MCF 10A (cell line): ENCODE measurements around the gene FPGS. TPM values are rescaled to one million over a fixed set of nuclear protein-coding genes. Genes with fewer than 3 reads are reported as not detected.
"Not testable (repeated sequence)": the region's sequence is repeated elsewhere in the genome, so short reads cannot be mapped to it uniquely, and the experiment has no call there.

Source experiments
- BruUV-seq: library from RNA; stranded (reverse); fragments of 400-500 nt; replicated peaks from 2 replicates; lab custom pipeline; 2021; lab: Mats Ljungman, UMichigan
- CTCF ChIA-PET: fragments of 300-600 bp; sonication (Branson Sonifier 250); formaldehyde crosslinking; extraction: SDS; loops from one replicate; lab custom pipeline; 2021; ENCODE audit warnings: antibody characterized with exemption, inconsistent platforms; lab: Yijun Ruan, JAX
- POLR2A ChIA-PET: fragments of 300-600, 350-650 bp; sonication (Branson Sonifier 250); formaldehyde crosslinking; extraction: SDS; loops from one replicate; lab custom pipeline; 2020; ENCODE audit warnings: antibody characterized with exemption, inconsistent platforms; lab: Yijun Ruan, JAX
- DNase-seq: peaks from one replicate; pipeline ENCODE4 v3.0.0-alpha.2; 2018; ENCODE audit not compliant: unreplicated experiment
- H3K27ac Mint-ChIP-seq: one replicate; pipeline ENCODE4 v1.8.0; 2022; ENCODE audit warnings: mild to moderate bottlenecking, low read depth, mixed read lengths; ENCODE audit not compliant: unreplicated experiment
- H3K27me3 Mint-ChIP-seq: one replicate; pipeline ENCODE4 v1.8.0; 2022; ENCODE audit warnings: mixed read lengths; ENCODE audit not compliant: insufficient read depth, unreplicated experiment
- H3K36me3 Mint-ChIP-seq: one replicate; pipeline ENCODE4 v1.8.0; 2022; ENCODE audit warnings: mild to moderate bottlenecking, moderate library complexity, mixed read lengths; ENCODE audit not compliant: insufficient read depth, unreplicated experiment
- H3K4me1 Mint-ChIP-seq: one replicate; pipeline ENCODE4 v1.8.0; 2022; ENCODE audit warnings: mixed read lengths; ENCODE audit not compliant: insufficient read depth, unreplicated experiment
- H3K4me3 Mint-ChIP-seq: one replicate; pipeline ENCODE4 v1.8.0; 2022; ENCODE audit warnings: mild to moderate bottlenecking, moderate library complexity, mixed read lengths; ENCODE audit not compliant: unreplicated experiment
- H3K9me3 Mint-ChIP-seq: one replicate; pipeline ENCODE4 v1.8.0; 2022; ENCODE audit warnings: mixed read lengths; ENCODE audit not compliant: unreplicated experiment
- intact Hi-C: fragments of 100-400 bp; cut with micrococcal nuclease; formaldehyde crosslinking; loops from 2 replicates; pipeline ENCODE4 v1.14.1; 2022
- total RNA-seq: library from RNA; stranded (reverse); gene quantifications from 2 replicates; pipeline ENCODE4 v1.2.3, GENCODE V29; 2022
- TF ChIP-seq, protein P1 (sequence below): fragments of 200-600 bp; IDR thresholded peaks from one replicate; pipeline ENCODE4 v1.8.0; 2022; ENCODE audit warnings: antibody characterized with exemption, mild to moderate bottlenecking; ENCODE audit not compliant: unreplicated experiment

Gene FPGS
- total RNA-seq, 1 experiment from 2014 or later = 130 TPM

- H3K4me1 Mint-ChIP-seq = no peaks in the 10 kb centered on the region
- peaks cover 6% of the 10 kb centered on the region for H3K36me3 Mint-ChIP-seq
- intact Hi-C loops = no loop called here
- no peaks in the 10 kb centered on the region for H3K9me3 Mint-ChIP-seq
- no TSS peak for BruUV-seq
- TF ChIP-seq, protein P1, sequence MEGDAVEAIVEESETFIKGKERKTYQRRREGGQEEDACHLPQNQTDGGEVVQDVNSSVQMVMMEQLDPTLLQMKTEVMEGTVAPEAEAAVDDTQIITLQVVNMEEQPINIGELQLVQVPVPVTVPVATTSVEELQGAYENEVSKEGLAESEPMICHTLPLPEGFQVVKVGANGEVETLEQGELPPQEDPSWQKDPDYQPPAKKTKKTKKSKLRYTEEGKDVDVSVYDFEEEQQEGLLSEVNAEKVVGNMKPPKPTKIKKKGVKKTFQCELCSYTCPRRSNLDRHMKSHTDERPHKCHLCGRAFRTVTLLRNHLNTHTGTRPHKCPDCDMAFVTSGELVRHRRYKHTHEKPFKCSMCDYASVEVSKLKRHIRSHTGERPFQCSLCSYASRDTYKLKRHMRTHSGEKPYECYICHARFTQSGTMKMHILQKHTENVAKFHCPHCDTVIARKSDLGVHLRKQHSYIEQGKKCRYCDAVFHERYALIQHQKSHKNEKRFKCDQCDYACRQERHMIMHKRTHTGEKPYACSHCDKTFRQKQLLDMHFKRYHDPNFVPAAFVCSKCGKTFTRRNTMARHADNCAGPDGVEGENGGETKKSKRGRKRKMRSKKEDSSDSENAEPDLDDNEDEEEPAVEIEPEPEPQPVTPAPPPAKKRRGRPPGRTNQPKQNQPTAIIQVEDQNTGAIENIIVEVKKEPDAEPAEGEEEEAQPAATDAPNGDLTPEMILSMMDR = no peak
- no peak overlapping the region for H3K4me3 Mint-ChIP-seq
- H3K27me3 Mint-ChIP-seq = peaks cover 47% of the 10 kb centered on the region
- CTCF ChIA-PET = interaction anchor here (0.6 kb wide), 1 partner anchor 295 kb away, joined by 3 read pairs; no protein-coding TSS in a partner anchor
- DNase-seq = no peak
- POLR2A ChIA-PET = no interaction called here
- H3K27ac Mint-ChIP-seq = no peak overlapping the region
Measured at GRCh38 chr9:127754099-127755060, 48.3 kb upstream of the FPGS start.

GRCh38 chr9:127755061-127756060, 47.3 kb upstream of the FPGS start:
- TF ChIP-seq, protein P1 = no peak
- no peaks in the 10 kb centered on the region for H3K9me3 Mint-ChIP-seq
- H3K4me1 Mint-ChIP-seq = no peaks in the 10 kb centered on the region
- no peak for DNase-seq
- POLR2A ChIA-PET = no interaction called here
- intact Hi-C loops = no loop called here
- no peak overlapping the region for H3K27ac Mint-ChIP-seq
- H3K27me3 Mint-ChIP-seq = peaks cover 43% of the 10 kb centered on the region
- CTCF ChIA-PET = no interaction called here
- no TSS peak for BruUV-seq
- no peak overlapping the region for H3K4me3 Mint-ChIP-seq
- H3K36me3 Mint-ChIP-seq = peaks cover 6% of the 10 kb centered on the region

GRCh38 chr9:127756233-127756632, 46.4 kb upstream of the FPGS start:
- intact Hi-C loops = no loop called here
- H3K9me3 Mint-ChIP-seq = no peaks in the 10 kb centered on the region
- no peak overlapping the region for H3K4me3 Mint-ChIP-seq
- peaks cover 6% of the 10 kb centered on the region for H3K36me3 Mint-ChIP-seq
- H3K27me3 Mint-ChIP-seq = peaks cover 34% of the 10 kb centered on the region
- no peaks in the 10 kb centered on the region for H3K4me1 Mint-ChIP-seq
- no TSS peak for BruUV-seq
- TF ChIP-seq, protein P1 = no peak
- DNase-seq = no peak
- POLR2A ChIA-PET = interaction anchor here (0.6 kb wide), 1 partner anchor 9 kb away, joined by 6 read pairs; no protein-coding TSS in a partner anchor
- CTCF ChIA-PET = no interaction called here
- no peak overlapping the region for H3K27ac Mint-ChIP-seq

- CTCF ChIA-PET = interaction anchor here (1.1 kb wide), 1 partner anchor 16 kb away, joined by 7 read pairs; no protein-coding TSS in a partner anchor
- intact Hi-C loops, H3K36me3 Mint-ChIP-seq, BruUV-seq, H3K9me3 Mint-ChIP-seq, H3K4me1 Mint-ChIP-seq, H3K4me3 Mint-ChIP-seq, DNase-seq, H3K27ac Mint-ChIP-seq: not testable (repeated sequence)
- POLR2A ChIA-PET = interaction anchor here (0.6 to 1.4 kb wide), 2 partner anchors 9 to 17 kb away, joined by 5 to 6 read pairs; no protein-coding TSS in a partner anchor
- peaks cover 29% of the 10 kb centered on the region for H3K27me3 Mint-ChIP-seq
Measured at GRCh38 chr9:127756776-127757175, 45.9 kb upstream of the FPGS start.
